H9 (cell line): ENCODE results near the gene SBK2. TPM values are rescaled to one million over a fixed set of nuclear protein-coding genes. Genes with fewer than 3 reads are reported as not detected.

Experiments
- DNase-seq: peaks from one replicate; pipeline ENCODE4 v3.0.0-alpha.2; 2017
- H2AFZ ChIP-seq: one replicate; pipeline ENCODE4 v1.6.1; 2013; ENCODE audit warnings: mild to moderate bottlenecking, low read length, control low read depth, moderate library complexity
- H2AK5ac ChIP-seq: 2 replicates; pipeline ENCODE4 v1.6.1; 2013; ENCODE audit warnings: low read length, control low read depth, mixed read lengths; ENCODE audit not compliant: insufficient read length
- H2BK120ac ChIP-seq: one replicate; pipeline ENCODE4 v1.6.1; 2013; ENCODE audit warnings: low read depth, mild to moderate bottlenecking, low read length, control low read depth, inconsistent platforms; ENCODE audit not compliant: poor library complexity, severe bottlenecking
- H2BK12ac ChIP-seq: 2 replicates; pipeline ENCODE4 v1.6.1; 2013; ENCODE audit warnings: low read length, control low read depth, mixed read lengths, low read depth; ENCODE audit not compliant: insufficient read length
- H2BK15ac ChIP-seq: 2 replicates; pipeline ENCODE4 v1.6.1; 2013; ENCODE audit warnings: low read depth, low read length, control low read depth
- H2BK20ac ChIP-seq: one replicate; pipeline ENCODE4 v1.6.1; 2013; ENCODE audit warnings: low read depth, mild to moderate bottlenecking, low read length, control low read depth, inconsistent platforms; ENCODE audit not compliant: poor library complexity, severe bottlenecking
- H2BK5ac ChIP-seq: 2 replicates; pipeline ENCODE4 v1.6.1; 2013; ENCODE audit warnings: low read length, control low read depth, mixed read lengths; ENCODE audit not compliant: insufficient read length
- H3K14ac ChIP-seq: 2 replicates; pipeline ENCODE4 v1.6.1; 2013; ENCODE audit warnings: low read length, control low read depth; ENCODE audit not compliant: insufficient read depth
- H3K18ac ChIP-seq: 2 replicates; pipeline ENCODE4 v1.6.1; 2013; ENCODE audit warnings: low read depth, mild to moderate bottlenecking, mixed read lengths, low read length, control low read depth; ENCODE audit not compliant: insufficient read length
- H3K23ac ChIP-seq: 2 replicates; pipeline ENCODE4 v1.6.1; 2013; ENCODE audit warnings: low read length, control low read depth, mixed read lengths, low read depth; ENCODE audit not compliant: insufficient read length
- H3K23me2 ChIP-seq: 2 replicates; pipeline ENCODE4 v1.6.1; 2013; ENCODE audit warnings: low read depth, mild to moderate bottlenecking, mixed read lengths, low read length, control low read depth; ENCODE audit not compliant: insufficient read length, poor library complexity, severe bottlenecking
- H3K27ac ChIP-seq: 2 replicates; pipeline ENCODE4 v1.5.1; 2013; ENCODE audit warnings: low read length, control low read depth, mixed read lengths, low read depth; ENCODE audit not compliant: insufficient read length
- H3K27me3 ChIP-seq: 2 replicates; pipeline ENCODE4 v1.6.1; 2013; ENCODE audit warnings: low read length, control low read depth, inconsistent platforms; ENCODE audit not compliant: insufficient read depth
- H3K4ac ChIP-seq: 2 replicates; pipeline ENCODE4 v1.6.1; 2013; ENCODE audit warnings: low read depth, mild to moderate bottlenecking, control low read depth, inconsistent platforms, low read length, moderate library complexity
- H3K4me1 ChIP-seq: 2 replicates; pipeline ENCODE4 v1.6.1; 2013; ENCODE audit warnings: low read length, control low read depth, inconsistent platforms; ENCODE audit not compliant: insufficient read depth
- H3K4me2 ChIP-seq: 2 replicates; pipeline ENCODE4 v1.6.1; 2013; ENCODE audit warnings: low read length, control low read depth, mixed read lengths; ENCODE audit not compliant: insufficient read length, insufficient read depth
- H3K56ac ChIP-seq: 2 replicates; pipeline ENCODE4 v1.6.1; 2013; ENCODE audit warnings: low read depth, mild to moderate bottlenecking, mixed read lengths, low read length, control low read depth; ENCODE audit not compliant: insufficient read length
- H3K79me1 ChIP-seq: 2 replicates; pipeline ENCODE4 v1.6.1; 2013; ENCODE audit warnings: low read depth, mild to moderate bottlenecking, moderate library complexity, low read length, control low read depth, inconsistent platforms; ENCODE audit not compliant: insufficient read depth, poor library complexity, severe bottlenecking
- H3K79me2 ChIP-seq: 2 replicates; pipeline ENCODE4 v1.6.1; 2013; ENCODE audit warnings: low read length, control low read depth, inconsistent platforms; ENCODE audit not compliant: insufficient read depth
- H3K9ac ChIP-seq: 2 replicates; pipeline ENCODE4 v1.6.1; 2013; ENCODE audit warnings: low read length, control low read depth, mixed read lengths; ENCODE audit not compliant: insufficient read length; ENCODE audit errors: extremely low read depth
- H3K9me3 ChIP-seq: one replicate; pipeline ENCODE4 v1.6.1; 2013; ENCODE audit warnings: low read depth, low read length, inconsistent platforms; ENCODE audit not compliant: control insufficient read depth
- H3T11ph ChIP-seq: one replicate; pipeline ENCODE4 v1.6.1; 2013; ENCODE audit warnings: mild to moderate bottlenecking, low read length, control low read depth, inconsistent platforms
- H4K20me1 ChIP-seq: one replicate; pipeline ENCODE4 v1.6.1; 2013; ENCODE audit not compliant: control insufficient read depth, insufficient read length, insufficient read depth
- H4K5ac ChIP-seq: 2 replicates; pipeline ENCODE4 v1.6.1; 2013; ENCODE audit warnings: low read depth, mild to moderate bottlenecking, mixed read lengths, low read length, control low read depth; ENCODE audit not compliant: insufficient read length
- H4K8ac ChIP-seq: replicated peaks from 2 replicates; pipeline ENCODE4 v1.6.1; 2013; ENCODE audit warnings: low read length, control low read depth, mixed read lengths, low read depth; ENCODE audit not compliant: insufficient read length
- H4K91ac ChIP-seq: 2 replicates; pipeline ENCODE4 v1.6.1; 2013; ENCODE audit warnings: low read depth, mild to moderate bottlenecking, moderate library complexity, mixed read lengths, low read length, control low read depth; ENCODE audit not compliant: insufficient read length
- H3K27ac Mint-ChIP-seq, 3 experiments: 2 replicates in 2 of 3; 3 replicates in 1 of 3; pipeline ENCODE4 v1.8.0; 2020 to 2021; ENCODE audit warnings: mixed read lengths in 3 of 3, mild to moderate bottlenecking in 1 of 3, moderate library complexity in 1 of 3
- H3K27me3 Mint-ChIP-seq: 2 replicates; pipeline ENCODE4 v1.8.0; 2021; ENCODE audit warnings: low read depth, mild to moderate bottlenecking, moderate library complexity, mixed read lengths
- H3K36me3 Mint-ChIP-seq, 3 experiments: 2 replicates in 2 of 3; 3 replicates in 1 of 3; pipeline ENCODE4 v1.8.0; 2020 to 2021; ENCODE audit warnings: low read depth in 3 of 3, mixed read lengths in 3 of 3; ENCODE audit not compliant: insufficient read depth in 1 of 3
- H3K4me1 Mint-ChIP-seq, 2 experiments: 2 replicates each; pipeline ENCODE4 v1.8.0; 2020; ENCODE audit warnings: mixed read lengths in 2 of 2
- H3K4me3 Mint-ChIP-seq, 2 experiments: 2 replicates in 1 of 2; 3 replicates in 1 of 2; pipeline ENCODE4 v1.8.0; 2020 to 2021; ENCODE audit warnings: mild to moderate bottlenecking in 2 of 2, mixed read lengths in 2 of 2, moderate library complexity in 1 of 2
- H3K9me3 Mint-ChIP-seq, 2 experiments: 2 replicates in 1 of 2; 3 replicates in 1 of 2; pipeline ENCODE4 v1.8.0; 2020; ENCODE audit warnings: mild to moderate bottlenecking in 2 of 2, mixed read lengths in 2 of 2, moderate library complexity in 1 of 2
- CTCF ChIP-seq: fragments of 200-600 bp; sonication (generic); conservative IDR thresholded peaks from 3 replicates; pipeline ENCODE4 v1.8.0; 2021; ENCODE audit warnings: antibody characterized with exemption, mild to moderate bottlenecking
- WGBS: extraction: QIAGEN DNeasy Blood & Tissue Kit; methylation state at CpG from one replicate; pipeline ENCODE4 v1.1.7; 2013; ENCODE audit warnings: missing lambda C conversion rate, low lambda C conversion rate, mixed read lengths; ENCODE audit not compliant: insufficient read length; ENCODE audit errors: extremely low coverage; 5-methylcytosine and 5-hydroxymethylcytosine counted together
- total RNA-seq: library from RNA; stranded (reverse); gene quantifications from 2 replicates; pipeline ENCODE4 v1.2.1, GENCODE V29; 2021

Gene SBK2
- total RNA-seq, 1 experiment from 2014 or later, result 2.8 TPM

DNA sequence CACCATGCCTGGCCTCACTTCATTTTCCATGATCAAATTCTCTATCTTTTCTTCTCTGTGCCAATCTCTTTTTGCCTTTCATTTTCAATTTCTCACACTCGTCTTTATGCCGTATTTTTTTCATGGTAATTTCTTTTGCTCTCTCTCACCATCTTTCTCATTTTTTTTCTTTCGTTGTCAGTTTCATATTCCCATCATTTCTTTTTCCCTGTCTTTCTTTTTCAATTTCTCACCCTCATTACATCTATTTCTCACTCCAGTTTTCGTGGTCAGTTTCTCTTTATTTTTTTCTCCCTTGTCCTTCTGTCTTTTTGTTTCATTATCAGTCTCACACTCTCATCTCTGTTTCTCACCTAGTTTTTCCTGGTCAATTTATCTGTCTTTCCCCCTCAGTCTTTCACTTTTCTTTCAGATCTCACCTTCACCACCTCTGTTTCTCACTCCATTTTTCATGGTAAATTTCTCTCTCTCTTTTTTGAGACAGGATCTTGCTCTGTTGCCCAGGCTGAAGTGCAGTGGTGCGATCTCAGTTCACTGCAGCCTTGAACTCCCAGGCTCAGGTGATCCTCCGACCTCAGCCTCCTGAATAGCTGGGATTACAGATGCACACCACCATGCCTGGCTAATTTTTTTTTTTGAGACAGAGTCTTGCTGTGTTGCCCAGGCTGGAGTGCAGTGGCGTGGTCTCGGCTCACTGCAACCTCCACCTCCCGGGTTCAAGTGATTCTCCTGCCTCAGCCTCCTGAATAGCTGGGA is 34.6 kb downstream of the SBK2 start:
- no peak for DNase-seq
- Histone ChIP-seq H2BK120ac (no peak overlapping the region), H4K5ac (no peak overlapping the region), H2BK15ac (no peak overlapping the region), H3K4ac (no peak overlapping the region), H2BK12ac (no peak overlapping the region), H3K4me2 (no peak overlapping the region), H2BK5ac (no peak overlapping the region), H4K8ac (no peak overlapping the region), H3T11ph (no peak overlapping the region), H3K14ac (no peak overlapping the region), H3K4me1 (no peaks in the 10 kb centered on the region), H3K56ac (no peak overlapping the region), H2BK20ac (no peak overlapping the region), H3K27me3 (peaks cover 5% of the 10 kb centered on the region), H4K20me1 (no peaks in the 10 kb centered on the region), H3K79me2 (no peaks in the 10 kb centered on the region), H3K9ac (no peak overlapping the region), H2AK5ac (no peak overlapping the region), H3K9me3 (no peaks in the 10 kb centered on the region), H3K23me2 (no peaks in the 10 kb centered on the region), H3K18ac (no peak overlapping the region), H4K91ac (no peak overlapping the region), H3K23ac (no peak overlapping the region), H3K27ac (no peak overlapping the region), H3K79me1 (no peaks in the 10 kb centered on the region), H2AFZ (no peak overlapping the region)
- Mint-ChIP-seq H3K4me3 (no peak overlapping the region; a peak in 1 of 5 replicates), H3K27ac (no peak overlapping the region), H3K4me1 (0 out of 4 replicates have a peak, but pooled peaks cover 2% of the 10 kb centered on the region in 2 experiments), H3K9me3 (peaks cover 11 to 19% of the 10 kb centered on the region in 2 experiments), H3K27me3 (peaks cover 73% of the 10 kb centered on the region), H3K36me3 (peaks cover 3 to 8% (median 7%) of the 10 kb centered on the region in 3 experiments)
- 100% methylated on average over 1 of the region's 9 CpGs for WGBS
- TF ChIP-seq CTCF, result no peak
